ENCODE measurements around the gene RASGRP4. TPM values are rescaled to one million over a fixed set of nuclear protein-coding genes. Genes with fewer than 3 reads are reported as not detected.

The RASGRP4 gene
- total RNA-seq, 1 experiment from 2014 or later, result not detected

DNA sequence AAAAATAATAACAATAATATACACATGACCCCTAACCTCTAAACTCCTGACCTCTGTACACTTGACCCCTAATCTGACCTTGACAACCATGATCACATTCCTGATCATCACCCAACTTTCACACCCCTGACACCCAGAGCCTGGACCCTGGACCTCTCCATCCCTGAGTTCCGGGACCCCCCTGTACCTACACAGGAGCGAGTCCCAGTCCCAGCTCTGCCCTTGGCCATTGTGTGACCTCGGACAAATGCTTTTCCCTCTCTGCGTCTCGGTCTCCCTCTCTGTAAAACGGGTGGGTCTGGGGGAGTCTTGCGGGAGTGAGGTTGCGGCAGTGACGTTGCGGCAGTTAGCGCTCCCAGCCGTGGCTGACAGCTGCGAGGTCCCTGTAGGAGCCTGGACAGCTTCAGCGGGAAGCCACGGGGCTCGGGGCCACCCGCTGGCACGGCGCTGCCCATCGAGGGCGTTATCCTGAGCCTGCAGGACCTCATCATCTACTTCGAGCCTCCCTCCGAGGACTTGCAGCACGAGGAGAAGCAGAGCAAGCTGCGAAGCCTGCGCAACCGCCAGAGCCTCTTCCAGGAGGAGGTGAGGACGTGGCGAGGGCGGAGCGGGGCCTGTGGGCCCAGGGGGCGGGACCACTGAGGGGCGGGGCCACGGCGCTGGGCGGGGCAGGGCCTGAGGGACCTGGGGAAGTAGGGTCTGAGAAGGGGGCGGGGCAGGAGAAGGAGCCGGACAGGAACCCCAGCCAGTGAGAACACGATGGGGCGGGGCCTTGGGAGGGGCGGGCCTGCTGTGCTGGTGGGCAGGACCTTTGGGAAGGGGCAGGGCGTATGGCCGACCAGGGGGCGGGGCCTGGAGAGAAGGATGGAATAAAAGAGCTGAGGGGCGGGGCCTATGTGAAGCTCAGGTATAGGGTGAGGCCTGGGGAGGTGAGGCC lies 26.7 kb upstream of the RASGRP4 start:
- H4K20me1 ChIP-seq (ENCODE audit: insufficient read depth), result no peaks in the 10 kb centered on the region
- no peaks in the 10 kb centered on the region for H3K79me2 ChIP-seq (ENCODE audit: insufficient read depth, low read length)
- RAD21 ChIA-PET (ENCODE audit: low non-redundant PET in 1 of 2, low total read pairs in 2 of 2, uncharacterized antibody in 2 of 2, unreplicated experiment in 2 of 2), result no interaction called here
- H3K9me3 ChIP-seq (ENCODE audit: control insufficient read depth in 1 of 2, insufficient read depth in 1 of 2, low read depth in 1 of 2, low read length in 2 of 2), result no peaks in the 10 kb centered on the region
- H2AFZ ChIP-seq (ENCODE audit: low read depth, low read length, poor library complexity, severe bottlenecking), result no peak overlapping the region
- POLR2A ChIA-PET, result interaction anchor here (0.6 kb wide), 1 partner anchor 138 kb away, joined by 4 read pairs; no protein-coding TSS in a partner anchor
- peak overlapping the region; percentile 28; the same call in 1 of the 2 replicates for H3K4me2 ChIP-seq (ENCODE audit: low read length)
- ATAC-seq (peak; percentile 95), DNase-seq (ENCODE audit: low read depth, low spot score) (peak; percentile 81)
- intact Hi-C loops (cut with micrococcal nuclease), result no loop called here
- TF ChIP-seq SP1 (IDR thresholded peaks at IDR 0.05; ENCODE audit: low read depth), result 0 out of 2 replicates have a peak, but pooled peaks have one; percentile 15
- TF ChIP-seq EGR1 (IDR thresholded peaks at IDR 0.05; ENCODE audit: low read depth), result no peak
- no peak for TF ChIP-seq ELF1 (IDR thresholded peaks at IDR 0.05; ENCODE audit: borderline replicate concordance, low read depth)
- TF ChIP-seq EZH2phosphoT487 (IDR thresholded peaks at IDR 0.05; ENCODE audit: borderline replicate concordance), result no peak
- no peaks in the 10 kb centered on the region for H3K27me3 ChIP-seq (ENCODE audit: insufficient read depth, low read length)
- H3K9ac ChIP-seq (ENCODE audit: low read length), result no peak overlapping the region
- no peaks in the 10 kb centered on the region for H3K9me2 ChIP-seq (ENCODE audit: insufficient read depth)
- H3K36me3 ChIP-seq (ENCODE audit: control insufficient read depth in 1 of 2, insufficient read depth in 2 of 2, low read length in 2 of 2), result no peaks in the 10 kb centered on the region
- H3K4me1 ChIP-seq (ENCODE audit: control insufficient read depth in 1 of 2, insufficient read depth in 2 of 2, low read length in 2 of 2), result peaks cover 3 to 10% of the 10 kb centered on the region in 2 experiments; a peak in 3 of 4 replicates
- CTCF ChIA-PET, result interaction anchor here (0.5 to 1.6 kb wide), 3 partner anchors 25 to 215 kb away, joined by 3 to 5 read pairs (median 3); partner anchors contain the start of gene FAM98C
- no peak overlapping the region for H3K4me3 ChIP-seq (replicated peaks in 1 of 2; ENCODE audit: low read depth in 1 of 2, low read length in 2 of 2)
- H3K27ac ChIP-seq (ENCODE audit: low read depth, low read length), result no peak overlapping the region; the same call in 1 of the 2 replicates
- BruUV-seq (replicated peaks), result no TSS peak

DNA sequence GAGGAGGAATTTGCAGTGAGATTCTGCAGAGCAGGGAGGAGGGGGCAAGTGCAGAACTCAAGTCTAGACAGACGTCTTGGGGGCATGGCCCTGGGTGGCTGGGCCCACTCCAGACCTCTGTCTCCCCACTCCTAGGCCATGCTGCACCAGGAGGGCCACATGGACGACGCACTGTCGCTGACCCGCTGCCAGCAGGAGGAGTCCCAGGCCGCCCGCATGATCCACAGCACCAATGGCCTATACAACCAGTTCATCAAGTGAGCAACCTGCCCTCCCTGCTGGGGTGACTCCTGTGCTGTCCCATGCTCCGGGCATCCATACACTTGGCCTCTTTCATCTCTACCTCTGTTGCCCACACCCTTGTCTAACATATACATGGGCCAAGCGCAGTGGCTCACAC lies 25.6 kb upstream of the RASGRP4 start:
- H3K4me3 ChIP-seq (replicated peaks in 1 of 2; ENCODE audit: low read depth in 1 of 2, low read length in 2 of 2), result no peak overlapping the region
- H3K36me3 ChIP-seq (ENCODE audit: control insufficient read depth in 1 of 2, insufficient read depth in 2 of 2, low read length in 2 of 2), result no peaks in the 10 kb centered on the region
- H4K20me1 ChIP-seq (ENCODE audit: insufficient read depth), result no peaks in the 10 kb centered on the region
- H2AFZ ChIP-seq (ENCODE audit: low read depth, low read length, poor library complexity, severe bottlenecking), result no peak overlapping the region
- POLR2A ChIA-PET, result no interaction called here
- H3K27me3 ChIP-seq (ENCODE audit: insufficient read depth, low read length), result no peaks in the 10 kb centered on the region
- H3K4me2 ChIP-seq (ENCODE audit: low read length), result no peak overlapping the region
- H3K4me1 ChIP-seq (ENCODE audit: control insufficient read depth in 1 of 2, insufficient read depth in 2 of 2, low read length in 2 of 2), result peaks cover 3 to 10% of the 10 kb centered on the region in 2 experiments; a peak in 3 of 4 replicates
- ATAC-seq (no peak), DNase-seq (ENCODE audit: low read depth, low spot score) (no peak)
- no peak overlapping the region for H3K27ac ChIP-seq (ENCODE audit: low read depth, low read length)
- RAD21 ChIA-PET (ENCODE audit: low non-redundant PET in 1 of 2, low total read pairs in 2 of 2, uncharacterized antibody in 2 of 2, unreplicated experiment in 2 of 2), result no interaction called here
- TF ChIP-seq ZFX (IDR thresholded peaks at IDR 0.05), result no peak
- TF ChIP-seq EZH2phosphoT487 (IDR thresholded peaks at IDR 0.05; ENCODE audit: borderline replicate concordance), result no peak
- TF ChIP-seq EGR1 (IDR thresholded peaks at IDR 0.05; ENCODE audit: low read depth), result no peak
- TF ChIP-seq ELF1 (IDR thresholded peaks at IDR 0.05; ENCODE audit: borderline replicate concordance, low read depth), result no peak
- TF ChIP-seq SP1 (IDR thresholded peaks at IDR 0.05; ENCODE audit: low read depth), result no peak
- TF ChIP-seq JUND (IDR thresholded peaks at IDR 0.05), result no peak
- no peak for TF ChIP-seq CEBPB (IDR thresholded peaks at IDR 0.05; ENCODE audit: low read depth)
- TF ChIP-seq ATF3 (IDR thresholded peaks at IDR 0.05), result no peak
- TF ChIP-seq CBX3 (IDR thresholded peaks at IDR 0.05; ENCODE audit: low read depth), result no peak
- TF ChIP-seq, protein P1, sequence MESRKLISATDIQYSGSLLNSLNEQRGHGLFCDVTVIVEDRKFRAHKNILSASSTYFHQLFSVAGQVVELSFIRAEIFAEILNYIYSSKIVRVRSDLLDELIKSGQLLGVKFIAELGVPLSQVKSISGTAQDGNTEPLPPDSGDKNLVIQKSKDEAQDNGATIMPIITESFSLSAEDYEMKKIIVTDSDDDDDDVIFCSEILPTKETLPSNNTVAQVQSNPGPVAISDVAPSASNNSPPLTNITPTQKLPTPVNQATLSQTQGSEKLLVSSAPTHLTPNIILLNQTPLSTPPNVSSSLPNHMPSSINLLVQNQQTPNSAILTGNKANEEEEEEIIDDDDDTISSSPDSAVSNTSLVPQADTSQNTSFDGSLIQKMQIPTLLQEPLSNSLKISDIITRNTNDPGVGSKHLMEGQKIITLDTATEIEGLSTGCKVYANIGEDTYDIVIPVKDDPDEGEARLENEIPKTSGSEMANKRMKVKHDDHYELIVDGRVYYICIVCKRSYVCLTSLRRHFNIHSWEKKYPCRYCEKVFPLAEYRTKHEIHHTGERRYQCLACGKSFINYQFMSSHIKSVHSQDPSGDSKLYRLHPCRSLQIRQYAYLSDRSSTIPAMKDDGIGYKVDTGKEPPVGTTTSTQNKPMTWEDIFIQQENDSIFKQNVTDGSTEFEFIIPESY (IDR thresholded peaks at IDR 0.05; ENCODE audit: extremely low read depth, insufficient replicate concordance, low read length), result no peak
- TF ChIP-seq ZNF274 (IDR thresholded peaks at IDR 0.05; ENCODE audit: low read depth, low read length), result no peak
- TF ChIP-seq EZH2 (IDR thresholded peaks at IDR 0.05), result no peak
- no peak for TF ChIP-seq POLR2AphosphoS5 (IDR thresholded peaks at IDR 0.05; ENCODE audit: low read depth, low read length)
- CTCF ChIA-PET, result no interaction called here
- no TSS peak for BruUV-seq (replicated peaks)
- intact Hi-C loops (cut with micrococcal nuclease), result no loop called here
- no peaks in the 10 kb centered on the region for H3K9me3 ChIP-seq (ENCODE audit: control insufficient read depth in 1 of 2, insufficient read depth in 1 of 2, low read depth in 1 of 2, low read length in 2 of 2)
- H3K9ac ChIP-seq (ENCODE audit: low read length), result no peak overlapping the region
- no peaks in the 10 kb centered on the region for H3K79me2 ChIP-seq (ENCODE audit: insufficient read depth, low read length)
- H3K9me2 ChIP-seq (ENCODE audit: insufficient read depth), result no peaks in the 10 kb centered on the region

Measured in HCT116 (cell line).